Measurements from ENCODE around the gene GHRHR.

Gene GHRHR

GRCh38 chr7:30969604-30969970, 5.8 kb downstream of the GHRHR start:
- DNase-seq = no peak

- DNase-seq = no peak
These were observed 6.3 kb downstream of the GHRHR start for GRCh38 chr7:30970074-30970473.

DNA sequence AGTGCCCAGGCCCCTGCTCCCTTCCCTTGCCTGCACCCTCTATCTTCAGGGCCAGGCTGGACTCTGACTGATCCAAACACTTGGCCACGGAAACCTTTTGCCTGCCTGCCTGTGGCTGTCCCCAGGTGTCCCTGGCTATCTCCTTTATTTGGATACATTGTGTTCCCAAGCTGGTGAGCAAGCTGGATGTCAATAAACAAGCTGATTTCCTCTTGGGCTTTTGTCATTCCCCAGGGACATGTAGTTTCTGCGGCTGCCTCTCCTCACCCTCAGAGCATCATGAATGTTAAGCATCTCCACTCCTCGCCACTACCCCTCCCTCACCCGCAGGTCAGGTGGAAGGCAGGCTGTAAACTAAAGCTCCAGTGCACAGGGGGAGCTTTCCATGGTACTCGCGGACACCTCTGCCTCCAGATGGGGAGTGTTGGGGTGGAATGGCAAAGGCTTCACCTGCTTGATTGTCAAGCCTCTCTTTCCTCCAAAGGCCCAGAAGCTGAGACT, 6.9 kb downstream of the GHRHR start:
- DNase-seq = no peak

- no peak for DNase-seq
These were observed 7.7 kb downstream of the GHRHR start for GRCh38 chr7:30971440-30971839.

GRCh38 chr7:30971840-30972563, 8.2 kb downstream of the GHRHR start:
- DNase-seq = no peak

DNA sequence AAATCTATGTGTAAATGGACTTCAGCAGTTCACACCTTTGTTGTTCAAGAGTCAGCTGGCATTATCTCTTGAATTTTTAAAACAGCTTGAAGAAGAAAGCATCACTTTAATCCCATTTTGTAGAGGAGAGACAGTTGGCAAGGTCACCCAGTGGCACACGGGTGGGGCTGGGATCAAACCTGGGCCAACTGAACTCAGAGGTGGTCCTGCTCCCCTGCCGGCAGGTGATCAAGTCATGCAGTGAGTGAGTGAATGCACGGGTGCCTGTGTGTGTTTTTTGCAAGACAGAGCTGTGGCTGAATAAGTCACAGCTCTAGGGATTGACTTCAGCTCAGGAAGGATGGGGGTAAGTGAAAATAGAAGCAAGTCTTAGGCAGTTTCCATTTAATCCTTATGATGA, 9.5 kb downstream of the GHRHR start:
- no peak for DNase-seq

DNA sequence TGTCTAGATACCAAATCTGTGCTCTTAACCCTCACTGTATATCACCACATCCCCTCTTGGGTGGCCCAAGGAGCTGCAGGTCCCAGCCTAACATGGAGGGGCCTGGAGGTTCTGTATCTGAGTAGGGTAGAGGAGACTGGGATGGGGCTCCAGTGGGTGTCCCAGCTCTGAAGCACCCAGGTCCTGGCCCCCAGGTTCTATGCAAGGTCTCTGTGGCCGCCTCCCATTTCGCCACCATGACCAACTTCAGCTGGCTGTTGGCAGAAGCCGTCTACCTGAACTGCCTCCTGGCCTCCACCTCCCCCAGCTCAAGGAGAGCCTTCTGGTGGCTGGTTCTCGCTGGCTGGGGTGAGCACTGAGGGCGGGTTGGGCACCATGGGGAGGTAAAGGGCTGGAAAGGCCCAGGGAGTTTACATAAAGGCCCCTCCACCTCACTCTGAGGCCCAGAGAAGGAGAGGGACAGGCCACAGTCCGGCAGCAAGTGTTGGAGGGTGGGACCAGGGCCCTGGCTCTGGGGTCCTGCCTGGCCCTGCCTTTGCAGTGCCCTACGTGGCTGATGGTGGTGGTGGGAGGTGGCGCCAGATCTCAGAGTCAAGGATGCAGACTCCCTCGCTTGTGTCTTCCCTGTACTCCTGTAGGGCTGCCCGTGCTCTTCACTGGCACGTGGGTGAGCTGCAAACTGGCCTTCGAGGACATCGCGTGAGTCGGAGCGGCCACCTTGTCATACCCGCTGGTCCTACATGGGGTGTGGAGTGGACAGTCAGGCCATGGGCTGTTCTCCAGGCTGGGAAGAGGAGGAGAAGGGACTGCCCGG, 10.2 kb downstream of the GHRHR start:
- no peak for DNase-seq

DNA sequence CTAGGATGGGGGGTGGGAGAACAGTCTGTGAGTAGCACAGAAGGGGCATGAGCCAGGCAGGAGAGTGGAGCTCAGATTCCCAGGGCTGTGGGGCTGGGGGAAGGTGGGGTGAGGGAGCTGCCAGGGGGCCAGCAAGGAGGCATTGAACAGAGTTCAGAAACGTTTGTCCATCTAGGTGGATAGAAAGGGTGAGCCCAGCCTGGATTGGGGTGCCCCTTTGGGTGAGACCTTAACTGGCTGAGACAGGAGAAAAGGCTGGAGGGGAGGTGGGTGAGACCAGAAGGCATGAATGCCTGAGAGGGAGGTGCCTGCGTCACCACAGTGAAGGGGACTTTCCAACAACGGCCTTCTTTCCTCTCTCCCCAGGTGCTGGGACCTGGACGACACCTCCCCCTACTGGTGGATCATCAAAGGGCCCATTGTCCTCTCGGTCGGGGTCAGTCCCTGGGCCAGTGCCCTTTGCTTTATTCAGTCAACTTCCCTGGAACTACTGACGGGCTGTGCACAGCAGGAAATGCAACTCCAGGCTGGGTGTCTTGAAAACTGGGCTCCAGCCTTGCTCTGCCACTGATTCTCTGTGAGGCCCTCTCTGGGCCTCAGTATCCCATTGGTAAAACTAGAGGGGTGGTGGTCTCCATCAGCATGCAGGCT, 11.0 kb downstream of the GHRHR start:
- no peak for DNase-seq

DNA sequence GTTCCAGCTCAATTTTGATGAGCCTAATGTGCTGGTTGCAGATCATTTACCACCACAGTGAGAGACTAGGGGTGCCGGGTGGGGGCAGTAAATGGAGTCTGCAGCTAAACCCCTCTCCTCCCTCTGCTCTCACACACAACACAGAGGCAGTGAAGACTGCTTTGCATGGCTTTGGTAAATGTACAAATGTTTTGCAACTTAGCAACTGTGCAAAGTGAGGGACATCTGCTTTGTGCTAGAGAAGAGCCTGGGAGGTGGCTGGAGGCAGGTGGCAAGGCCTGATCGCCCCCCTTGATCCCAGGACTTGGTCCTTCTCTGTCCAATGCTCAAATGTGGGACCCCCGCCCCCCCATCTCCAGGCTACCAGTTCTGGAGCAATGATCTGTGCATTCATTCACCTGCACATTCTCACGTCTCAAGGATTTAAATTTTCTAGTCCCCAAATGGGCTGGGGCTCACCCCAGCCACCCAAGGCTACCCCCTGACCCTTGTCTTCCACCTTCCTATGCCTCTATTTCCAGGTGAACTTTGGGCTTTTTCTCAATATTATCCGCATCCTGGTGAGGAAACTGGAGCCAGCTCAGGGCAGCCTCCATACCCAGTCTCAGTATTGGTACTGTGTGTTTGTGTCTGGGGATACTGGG, 11.6 kb downstream of the GHRHR start:
- DNase-seq = no peak

GRCh38 chr7:30976381-30976780, 12.6 kb downstream of the GHRHR start:
- no peak for DNase-seq

GRCh38 chr7:30977222-30977621, 13.5 kb downstream of the GHRHR start:
- no peak for DNase-seq

- DNase-seq = peak; percentile 20
These were observed 14.3 kb downstream of the GHRHR start for GRCh38 chr7:30977896-30978564.

DNA sequence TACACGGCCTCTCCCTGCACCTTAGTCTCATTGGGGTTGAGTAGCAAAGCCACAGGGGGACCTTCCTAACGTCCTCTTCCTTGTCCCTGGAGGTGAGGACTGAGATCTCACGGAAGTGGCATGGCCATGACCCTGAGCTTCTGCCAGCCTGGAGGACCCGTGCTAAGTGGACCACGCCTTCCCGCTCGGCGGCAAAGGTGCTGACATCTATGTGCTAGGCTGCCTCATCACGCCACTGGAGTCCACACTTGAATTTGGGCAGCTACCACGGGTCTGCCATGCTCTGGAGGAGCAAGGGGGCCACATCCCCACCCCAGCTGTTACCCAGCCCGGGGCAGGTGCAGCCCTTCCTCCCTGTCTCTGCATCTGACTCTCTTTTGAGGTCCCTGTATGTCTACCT, 15.3 kb downstream of the GHRHR start:
- no peak for DNase-seq

- DNase-seq = no peak
These were observed 16.4 kb downstream of the GHRHR start for GRCh38 chr7:30980194-30980593.

DNA sequence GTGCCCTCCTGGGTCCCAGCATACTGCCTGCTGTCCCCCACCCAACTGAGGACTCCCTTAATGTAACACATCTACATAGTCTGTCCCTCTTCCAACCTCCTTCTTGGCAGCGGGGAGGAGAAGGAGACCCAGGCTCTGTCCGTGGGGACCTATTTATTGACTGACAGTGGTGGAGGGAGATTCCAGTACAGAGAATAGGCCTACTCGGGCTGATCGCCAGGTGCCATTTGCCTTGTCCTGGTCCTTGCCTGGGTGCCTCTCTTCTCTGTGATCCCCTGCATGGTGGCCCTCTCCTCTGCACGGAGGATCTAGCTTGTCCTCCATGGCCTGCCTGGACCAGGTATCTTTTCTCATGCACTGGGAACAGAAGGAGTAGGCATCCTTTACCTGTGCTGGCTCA, 17.0 kb downstream of the GHRHR start:
- no peak for DNase-seq

DNA sequence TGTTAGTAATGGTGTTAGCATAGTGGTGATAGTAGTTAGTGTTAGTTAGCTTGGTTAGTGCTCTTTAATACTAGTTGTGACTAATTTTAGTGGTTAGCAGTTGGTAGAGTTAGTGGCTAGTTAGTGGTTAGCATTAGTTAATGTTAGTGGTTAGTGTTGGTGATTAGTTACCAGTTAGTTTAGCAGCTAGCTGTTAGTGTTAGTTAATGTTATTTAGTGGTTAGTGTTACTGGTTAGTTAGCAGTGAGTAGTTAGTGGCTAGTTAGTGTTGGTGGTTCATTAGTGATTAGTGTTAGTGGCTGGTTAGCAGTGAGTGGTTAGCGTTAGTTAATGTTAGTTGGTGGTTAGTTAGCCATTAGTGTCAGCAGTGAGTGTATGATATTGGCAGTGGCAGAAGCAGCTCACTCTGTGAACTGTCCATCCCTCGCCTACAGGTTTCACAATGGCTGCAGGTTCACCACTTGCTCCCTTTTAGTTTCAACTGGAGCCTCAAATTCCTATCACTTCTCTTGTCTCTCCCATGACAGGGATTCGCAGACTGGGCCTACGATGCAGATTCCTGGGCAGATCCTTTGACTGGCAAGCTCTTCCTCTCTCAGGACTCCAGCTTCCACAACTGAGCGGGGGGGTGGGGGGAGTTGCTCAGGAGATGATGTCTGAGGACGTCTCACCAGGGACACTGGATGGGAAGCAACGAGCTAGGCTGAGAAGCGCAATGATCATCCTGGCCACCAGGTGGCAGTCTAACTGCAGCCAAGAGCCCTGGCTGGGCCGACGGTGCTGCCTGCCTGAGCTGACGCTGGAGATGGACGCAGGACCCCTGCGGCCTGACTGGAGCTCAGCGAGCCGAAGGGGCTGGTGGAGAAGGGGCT, 19.5 kb downstream of the GHRHR start:
- DNase-seq = peak; percentile 75

- no peak for DNase-seq
These were observed 20.1 kb downstream of the GHRHR start for GRCh38 chr7:30983914-30984247.

DNA sequence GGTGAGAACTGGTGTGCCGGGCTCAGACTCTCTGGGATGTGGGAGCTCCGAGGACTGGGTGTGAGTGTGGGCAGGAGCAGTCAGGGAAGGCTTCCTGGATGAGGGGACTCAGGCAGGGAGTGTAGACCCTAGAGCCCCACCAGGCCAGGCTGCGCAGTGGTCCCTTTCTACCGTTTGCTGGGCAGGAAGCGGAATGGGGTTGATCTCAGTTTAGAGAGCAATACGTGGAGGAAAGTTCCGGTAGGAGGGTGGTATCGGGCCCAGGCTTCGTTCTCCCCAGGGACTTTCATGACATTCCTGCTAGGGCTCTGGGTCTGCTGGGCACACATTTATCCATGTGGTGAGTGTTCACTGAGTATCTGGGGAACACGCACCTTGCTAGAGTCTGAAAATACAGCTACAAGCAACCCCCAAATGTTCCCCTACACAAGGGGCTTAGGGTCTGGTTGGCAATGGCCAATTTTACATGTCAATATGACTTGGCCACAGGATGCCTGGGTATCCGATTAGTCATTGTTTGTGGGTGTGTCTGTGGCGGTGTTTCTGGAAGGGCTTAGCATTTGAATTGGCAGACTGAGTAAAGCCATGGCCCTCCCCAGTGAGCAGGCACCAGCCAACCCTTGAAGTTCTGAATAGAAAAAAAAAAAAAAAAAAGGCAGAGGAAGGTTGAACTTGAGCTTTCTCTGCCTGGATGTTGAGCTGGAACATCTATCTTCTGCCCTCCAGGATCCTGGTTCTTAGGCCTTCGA, 20.8 kb downstream of the GHRHR start:
- DNase-seq = no peak

DNA sequence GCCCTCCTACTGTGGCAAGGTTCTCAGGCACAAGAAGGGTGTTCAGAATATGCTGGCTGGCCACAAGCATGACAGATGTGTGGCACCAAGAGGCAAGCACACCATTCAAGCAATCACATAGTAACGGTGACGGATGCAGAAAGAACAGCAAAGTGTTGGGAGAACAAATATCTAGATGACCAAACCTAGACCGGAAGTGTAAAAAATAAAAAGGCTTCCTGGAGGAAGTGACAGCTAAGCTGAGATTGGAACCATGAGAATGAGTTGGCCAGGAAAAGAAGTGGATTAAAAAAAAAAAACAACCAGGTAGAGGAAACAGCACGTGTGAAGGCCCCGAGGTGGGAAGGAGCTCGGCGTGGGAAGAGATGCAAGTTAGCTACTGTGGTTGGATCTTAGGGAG, 22.0 kb downstream of the GHRHR start:
- no peak for DNase-seq

GRCh38 chr7:30986331-30986730, 22.6 kb downstream of the GHRHR start:
- no peak for DNase-seq

- DNase-seq = no peak
These were observed 23.0 kb downstream of the GHRHR start for GRCh38 chr7:30986738-30987137.
